NCI-H1694 (cell line): ENCODE measurements around the gene KIAA1586.

Experiments
- DNase-seq: peaks from one replicate; lab custom pipeline; 2025; lab: John Stamatoyannopoulos, UW

Gene KIAA1586

DNA sequence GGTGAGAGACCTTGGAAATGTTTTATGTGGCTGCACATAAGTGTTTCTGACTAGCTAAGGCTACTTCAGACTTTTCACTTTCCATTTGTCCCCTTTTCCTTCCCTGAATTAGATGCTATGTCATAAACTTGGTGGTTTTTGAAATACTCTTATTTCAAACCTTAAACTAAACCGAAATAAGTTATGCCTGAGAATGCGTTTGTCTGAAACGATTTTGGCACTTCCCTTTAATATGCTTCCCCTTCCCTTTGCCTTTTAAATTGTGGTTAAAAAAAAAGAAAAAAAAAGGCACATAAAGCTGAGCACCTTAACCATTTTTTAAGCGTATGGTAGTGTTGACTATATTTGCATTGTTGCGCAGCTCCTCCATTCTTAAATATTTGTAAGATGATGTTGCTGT lies 57.8 kb downstream of the KIAA1586 start:
- DNase-seq: no peak
